Effector memory CD8-positive, alpha-beta T cell (primary cell): ENCODE data around the gene KDM5B.
A peak's percentile ranks its signal among the peaks of the same experiment; 100 is the strongest.

Experiments used
- ATAC-seq: fragments of 150-1000 bp; cut with Tn5 transposase; replicated peaks from 2 replicates; pipeline ENCODE4 v1.10.0; 2021; ENCODE audit warnings: mild to moderate bottlenecking, moderate library complexity
- DNase-seq, 3 experiments: peaks; one replicate each; pipeline ENCODE4 v3.0.0; 2021
- H3K27ac Mint-ChIP-seq, 2 donors: one replicate each; pipeline ENCODE4 v1.8.0; 2022; ENCODE audit warnings: mild to moderate bottlenecking in 2 of 2, mixed read lengths in 2 of 2, moderate library complexity in 2 of 2
- H3K27me3 Mint-ChIP-seq, 2 donors: one replicate each; pipeline ENCODE4 v1.8.0; 2022; ENCODE audit warnings: mixed read lengths in 2 of 2
- H3K36me3 Mint-ChIP-seq: one replicate; pipeline ENCODE4 v1.8.0; 2022; ENCODE audit warnings: mild to moderate bottlenecking, moderate library complexity, mixed read lengths; ENCODE audit not compliant: insufficient read depth
- H3K4me1 Mint-ChIP-seq, 2 donors: one replicate each; pipeline ENCODE4 v1.8.0; 2022; ENCODE audit warnings: low read depth in 2 of 2, mixed read lengths in 2 of 2
- H3K4me3 Mint-ChIP-seq, 2 donors: one replicate each; pipeline ENCODE4 v1.8.0; 2022; ENCODE audit warnings: mild to moderate bottlenecking in 2 of 2, mixed read lengths in 2 of 2, moderate library complexity in 2 of 2
- H3K9me3 Mint-ChIP-seq, 2 donors: one replicate each; pipeline ENCODE4 v1.8.0; 2022; ENCODE audit warnings: mixed read lengths in 2 of 2
- total RNA-seq, 9 experiments: gene quantifications; one replicate each; lab custom pipeline; 2026; lab: John Stamatoyannopoulos, UW

Gene KDM5B
- 76.8 to 130 (median 109) reads per million in 9 experiments for total RNA-seq

- Mint-ChIP-seq H3K36me3 (peaks cover 10% of the 10 kb centered on the region), H3K4me1 (peaks cover 29 to 39% of the 10 kb centered on the region in 2 donors), H3K27ac (peak within 1 kb of the TSS; percentile 66 to 69), H3K9me3 (no peaks in the 10 kb centered on the region), H3K27me3 (no peaks in the 10 kb centered on the region), H3K4me3 (peak within 1 kb of the TSS; percentile 81 to 85)
- peak; percentile 64 for ATAC-seq
- DNase-seq = peak; percentile 48 to 55 (median 51)
Observed at GRCh38 chr1:202807926-202808757, at the start of gene KDM5B. KDM5B (minus strand) TSS chr1:202808421; CDS start chr1:202808305, 116 bp downstream.

GRCh38 chr1:202857136-202857610 is 49.0 kb upstream of the KDM5B start:
- H3K4me3 Mint-ChIP-seq = no peak overlapping the region
- DNase-seq (no peak), ATAC-seq (no peak)
- peaks cover 5% of the 10 kb centered on the region for H3K36me3 Mint-ChIP-seq
- peaks cover 19 to 31% of the 10 kb centered on the region in 2 donors for H3K27me3 Mint-ChIP-seq
- H3K4me1 Mint-ChIP-seq = peaks cover 11 to 12% of the 10 kb centered on the region in 2 donors
- H3K27ac Mint-ChIP-seq = no peak overlapping the region
- no peaks in the 10 kb centered on the region for H3K9me3 Mint-ChIP-seq

- no peak overlapping the region for H3K4me3 Mint-ChIP-seq
- DNase-seq = no peak
- peaks cover 1 to 3% of the 10 kb centered on the region in 2 donors for H3K4me1 Mint-ChIP-seq
- ATAC-seq = no peak
- H3K27me3 Mint-ChIP-seq = peaks cover 8 to 20% of the 10 kb centered on the region in 2 donors
- no peak overlapping the region for H3K27ac Mint-ChIP-seq
- H3K36me3 Mint-ChIP-seq = peaks cover 5% of the 10 kb centered on the region
- no peaks in the 10 kb centered on the region for H3K9me3 Mint-ChIP-seq
Observed at GRCh38 chr1:202856014-202856413, 47.8 kb upstream of the KDM5B start.

GRCh38 chr1:202854787-202855186 is 46.6 kb upstream of the KDM5B start:
- H3K9me3 Mint-ChIP-seq = no peaks in the 10 kb centered on the region
- H3K4me1 Mint-ChIP-seq = no peaks in the 10 kb centered on the region
- ATAC-seq (no peak), DNase-seq (no peak)
- no peak overlapping the region for H3K27ac Mint-ChIP-seq
- peaks cover 3 to 7% of the 10 kb centered on the region in 2 donors for H3K27me3 Mint-ChIP-seq
- peaks cover 5% of the 10 kb centered on the region for H3K36me3 Mint-ChIP-seq
- H3K4me3 Mint-ChIP-seq = no peak overlapping the region

- Mint-ChIP-seq H3K4me3 (no peak overlapping the region), H3K27ac (no peak overlapping the region), H3K36me3 (peaks cover 5% of the 10 kb centered on the region), H3K4me1 (no peaks in the 10 kb centered on the region), H3K27me3 (no peaks in the 10 kb centered on the region), H3K9me3 (no peaks in the 10 kb centered on the region)
- peak in 1 of 3 experiments; percentile 26 for DNase-seq
- peak; percentile 78 for ATAC-seq
Observed at GRCh38 chr1:202852163-202852904, 44.1 kb upstream of the KDM5B start.

- Mint-ChIP-seq H3K27ac (peak overlapping the region in 1 of 2 donors; percentile 46), H3K4me3 (no peak overlapping the region), H3K9me3 (no peaks in the 10 kb centered on the region), H3K4me1 (no peaks in the 10 kb centered on the region), H3K36me3 (peaks cover 5% of the 10 kb centered on the region), H3K27me3 (peaks cover 3 to 6% of the 10 kb centered on the region in 2 donors)
- no peak for DNase-seq
- no peak for ATAC-seq
Observed at GRCh38 chr1:202850593-202851362, 42.6 kb upstream of the KDM5B start.

GRCh38 chr1:202848191-202848542 is 39.9 kb upstream of the KDM5B start:
- H3K4me3 Mint-ChIP-seq = no peak overlapping the region
- H3K9me3 Mint-ChIP-seq = no peaks in the 10 kb centered on the region
- no peak for ATAC-seq
- H3K27ac Mint-ChIP-seq = no peak overlapping the region
- no peak for DNase-seq
- no peaks in the 10 kb centered on the region for H3K4me1 Mint-ChIP-seq
- no peaks in the 10 kb centered on the region for H3K36me3 Mint-ChIP-seq
- peaks cover 13 to 15% of the 10 kb centered on the region in 2 donors for H3K27me3 Mint-ChIP-seq

- ATAC-seq (no peak), DNase-seq (no peak)
- peaks cover 15 to 24% of the 10 kb centered on the region in 2 donors for H3K27me3 Mint-ChIP-seq
- H3K4me1 Mint-ChIP-seq = no peaks in the 10 kb centered on the region
- no peak overlapping the region for H3K27ac Mint-ChIP-seq
- H3K9me3 Mint-ChIP-seq = no peaks in the 10 kb centered on the region
- H3K4me3 Mint-ChIP-seq = no peak overlapping the region
- H3K36me3 Mint-ChIP-seq = no peaks in the 10 kb centered on the region
Observed at GRCh38 chr1:202844935-202845334, 36.7 kb upstream of the KDM5B start.

GRCh38 chr1:202844259-202844658 is 36.0 kb upstream of the KDM5B start:
- Mint-ChIP-seq H3K27me3 (peaks cover 15 to 24% of the 10 kb centered on the region in 2 donors), H3K9me3 (no peaks in the 10 kb centered on the region), H3K4me1 (no peaks in the 10 kb centered on the region), H3K36me3 (no peaks in the 10 kb centered on the region), H3K27ac (no peak overlapping the region), H3K4me3 (no peak overlapping the region)
- ATAC-seq (no peak), DNase-seq (no peak)

- no peak overlapping the region for H3K27ac Mint-ChIP-seq
- H3K9me3 Mint-ChIP-seq = no peaks in the 10 kb centered on the region
- H3K4me3 Mint-ChIP-seq = no peak overlapping the region
- ATAC-seq (no peak), DNase-seq (no peak)
- H3K4me1 Mint-ChIP-seq = peaks cover 0 to under 1% of the 10 kb centered on the region in 2 donors
- peaks cover 15 to 24% of the 10 kb centered on the region in 2 donors for H3K27me3 Mint-ChIP-seq
- H3K36me3 Mint-ChIP-seq = no peaks in the 10 kb centered on the region
Observed at GRCh38 chr1:202843081-202843480, 34.9 kb upstream of the KDM5B start.

- Mint-ChIP-seq H3K27ac (peak overlapping the region in 1 of 2 donors; percentile 27), H3K4me3 (no peak overlapping the region), H3K27me3 (peaks cover 6 to 11% of the 10 kb centered on the region in 2 donors), H3K36me3 (peaks cover 7% of the 10 kb centered on the region), H3K4me1 (peaks cover 24 to 26% of the 10 kb centered on the region in 2 donors), H3K9me3 (no peaks in the 10 kb centered on the region)
- DNase-seq (no peak), ATAC-seq (no peak)
Observed at GRCh38 chr1:202837746-202838262, 29.6 kb upstream of the KDM5B start.

- peak overlapping the region; percentile 14 to 56 for H3K4me3 Mint-ChIP-seq
- DNase-seq (peak in 1 of 3 experiments; percentile 12), ATAC-seq (peak; percentile 41)
- H3K4me1 Mint-ChIP-seq = peaks cover 24 to 26% of the 10 kb centered on the region in 2 donors
- H3K27me3 Mint-ChIP-seq = peaks cover 6 to 11% of the 10 kb centered on the region in 2 donors
- peak overlapping the region in 1 of 2 donors; percentile 2 for H3K27ac Mint-ChIP-seq
- H3K36me3 Mint-ChIP-seq = peaks cover 7% of the 10 kb centered on the region
- no peaks in the 10 kb centered on the region for H3K9me3 Mint-ChIP-seq
Observed at GRCh38 chr1:202836623-202837403, 28.6 kb upstream of the KDM5B start.
